Prostate gland (tissue), 2 donors: Measurements from ENCODE around the gene ARL8B. TPM values are rescaled to one million over a fixed set of nuclear protein-coding genes. Genes with fewer than 3 reads are reported as not detected.

Source experiments
- DNase-seq: peaks from one replicate; pipeline ENCODE4 v3.0.0-alpha.2; 2019; ENCODE audit warnings: low spot score
- H3K27ac ChIP-seq, 2 donors: fragments of 200-600 bp; sonication (generic); 2 replicates each; pipeline ENCODE4 v1.5.1; 2017 to 2019
- H3K27me3 ChIP-seq: fragments of 200-600 bp; sonication (generic); replicated peaks from 2 replicates; pipeline ENCODE4 v1.5.1; 2019; ENCODE audit not compliant: insufficient read depth
- H3K36me3 ChIP-seq, 2 donors: fragments of 200-600 bp; sonication (generic); 1 replicate in 1 of 2; 2 replicates in 1 of 2; pipeline versions ENCODE4 v1.5.1 to v1.8.1; 2017 to 2019
- H3K4me1 ChIP-seq: fragments of 200-600 bp; sonication (generic); replicated peaks from 2 replicates; pipeline ENCODE4 v1.5.1; 2019
- H3K4me3 ChIP-seq, 2 donors: fragments of 200-600 bp; sonication (generic); 2 replicates each; pipeline ENCODE4 v1.5.1; 2017 to 2019
- H3K9me3 ChIP-seq: fragments of 200-600 bp; sonication (generic); 2 replicates; pipeline ENCODE4 v1.5.1; 2017
- POLR2A ChIP-seq: fragments of 450-650 bp; IDR thresholded peaks from one replicate; pipeline ENCODE4 v1.6.1; 2016; ENCODE audit warnings: antibody characterized with exemption, mild to moderate bottlenecking
- POLR2AphosphoS5 ChIP-seq: sonication (generic); formaldehyde crosslinking; IDR thresholded peaks from one replicate; pipeline ENCODE4 v1.6.1; 2017; ENCODE audit warnings: antibody characterized with exemption
- WGBS: methylation state at CpG from one replicate; pipeline ENCODE4 v1.1.5; 2018; 5-methylcytosine and 5-hydroxymethylcytosine counted together
- intact Hi-C: fragments of 100-400 bp; cut with DNase I; formaldehyde crosslinking; loops from one replicate; pipeline ENCODE4 v1.14.2; 2022
- total RNA-seq, 2 donors: library from RNA; depleted of rRNA; stranded (reverse); fragments of >200 nt; gene quantifications; one replicate each; pipeline ENCODE4 v1.1.0, GENCODE V29; 2016
- TF ChIP-seq, protein P1 (sequence below), 4 experiments: fragments of 200-600 bp in 2 of 4; fragments of 450-650 bp in 2 of 4; sonication (generic) in 2 of 4; IDR thresholded peaks; 1 replicate in 3 of 4; 2 replicates in 1 of 4; pipeline ENCODE4 v1.5.1; 2016 to 2019; ENCODE audit warnings: antibody characterized with exemption in 4 of 4, mild to moderate bottlenecking in 2 of 4, moderate library complexity in 2 of 4

The ARL8B gene
- total RNA-seq, 2 donors from 2014 or later, result 42.9 to 43.1 TPM

- H3K4me1 ChIP-seq, result no peaks in the 10 kb centered on the region
- peak overlapping the region; percentile 99 to 100 for H3K4me3 ChIP-seq
- no peaks in the 10 kb centered on the region for H3K9me3 ChIP-seq
- DNase-seq, result peak; percentile 46
- no peaks in the 10 kb centered on the region for H3K36me3 ChIP-seq
- TF ChIP-seq POLR2A (no peak), POLR2AphosphoS5 (peak; percentile 45)
- TF ChIP-seq, protein P1, sequence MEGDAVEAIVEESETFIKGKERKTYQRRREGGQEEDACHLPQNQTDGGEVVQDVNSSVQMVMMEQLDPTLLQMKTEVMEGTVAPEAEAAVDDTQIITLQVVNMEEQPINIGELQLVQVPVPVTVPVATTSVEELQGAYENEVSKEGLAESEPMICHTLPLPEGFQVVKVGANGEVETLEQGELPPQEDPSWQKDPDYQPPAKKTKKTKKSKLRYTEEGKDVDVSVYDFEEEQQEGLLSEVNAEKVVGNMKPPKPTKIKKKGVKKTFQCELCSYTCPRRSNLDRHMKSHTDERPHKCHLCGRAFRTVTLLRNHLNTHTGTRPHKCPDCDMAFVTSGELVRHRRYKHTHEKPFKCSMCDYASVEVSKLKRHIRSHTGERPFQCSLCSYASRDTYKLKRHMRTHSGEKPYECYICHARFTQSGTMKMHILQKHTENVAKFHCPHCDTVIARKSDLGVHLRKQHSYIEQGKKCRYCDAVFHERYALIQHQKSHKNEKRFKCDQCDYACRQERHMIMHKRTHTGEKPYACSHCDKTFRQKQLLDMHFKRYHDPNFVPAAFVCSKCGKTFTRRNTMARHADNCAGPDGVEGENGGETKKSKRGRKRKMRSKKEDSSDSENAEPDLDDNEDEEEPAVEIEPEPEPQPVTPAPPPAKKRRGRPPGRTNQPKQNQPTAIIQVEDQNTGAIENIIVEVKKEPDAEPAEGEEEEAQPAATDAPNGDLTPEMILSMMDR (IDR thresholded peaks at IDR 0.05), result peak in 1 of 4 experiments; percentile 29
- WGBS, result 3% methylated on average over 31 of the region's 31 CpGs
- intact Hi-C loops, result loop anchor here (5.0 kb wide), 1 partner anchor 64 kb away; the partner anchor contains the start of gene EDEM1
- peak overlapping the region; percentile 89 to 95 for H3K27ac ChIP-seq
- H3K27me3 ChIP-seq, result no peaks in the 10 kb centered on the region
Measured at GRCh38 chr3:5122741-5123706, 932 bp downstream of the ARL8B start.

DNA sequence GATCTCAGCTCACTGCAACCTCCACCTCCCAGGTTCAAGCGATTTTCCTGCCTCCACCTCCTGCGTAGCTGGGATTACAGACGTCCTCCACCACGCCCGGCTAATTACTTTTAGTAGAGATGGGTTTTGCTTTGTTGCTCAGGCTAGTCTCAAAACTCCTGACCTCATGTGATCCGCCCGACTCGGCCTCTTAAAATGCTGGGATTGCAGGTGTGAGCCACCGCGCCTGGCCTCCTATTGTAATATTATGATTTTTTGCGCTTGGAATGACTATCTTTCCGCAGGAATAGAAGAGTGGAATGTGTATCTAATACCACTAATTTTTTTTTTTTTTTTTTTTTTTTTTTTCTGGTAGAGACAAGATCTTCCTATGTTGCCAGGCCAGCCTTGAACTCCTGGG lies 1.8 kb downstream of the ARL8B start:
- WGBS, result 80% methylated on average over 12 of the region's 12 CpGs

GRCh38 chr3:5126586-5126985 lies 4.5 kb downstream of the ARL8B start:
- H3K27me3 ChIP-seq, result no peaks in the 10 kb centered on the region
- TF ChIP-seq POLR2AphosphoS5 (no peak), POLR2A (no peak)
- TF ChIP-seq, protein P1 (IDR thresholded peaks at IDR 0.05), result no peak
- intact Hi-C loops, result no loop called here
- no peak overlapping the region for H3K4me3 ChIP-seq
- DNase-seq, result no peak
- no peaks in the 10 kb centered on the region for H3K9me3 ChIP-seq
- H3K27ac ChIP-seq, result no peak overlapping the region
- H3K36me3 ChIP-seq, result no peaks in the 10 kb centered on the region
- H3K4me1 ChIP-seq, result no peaks in the 10 kb centered on the region

More for the DNA sequence above, 1.8 kb downstream of the ARL8B start:
- H3K27me3 ChIP-seq, result no peaks in the 10 kb centered on the region
- no peaks in the 10 kb centered on the region for H3K36me3 ChIP-seq
- H3K9me3 ChIP-seq, result no peaks in the 10 kb centered on the region
- no peak for DNase-seq
- peak overlapping the region; percentile 99 to 100 for H3K4me3 ChIP-seq
- H3K4me1 ChIP-seq, result no peaks in the 10 kb centered on the region
- no peak for TF ChIP-seq POLR2A
- TF ChIP-seq POLR2AphosphoS5, result no peak
- TF ChIP-seq, protein P1 (IDR thresholded peaks at IDR 0.05), result no peak
- intact Hi-C loops, result loop anchor here (5.0 kb wide), 1 partner anchor 63 kb away; the partner anchor contains the start of gene EDEM1
- H3K27ac ChIP-seq, result peak overlapping the region; percentile 89 to 95

DNA sequence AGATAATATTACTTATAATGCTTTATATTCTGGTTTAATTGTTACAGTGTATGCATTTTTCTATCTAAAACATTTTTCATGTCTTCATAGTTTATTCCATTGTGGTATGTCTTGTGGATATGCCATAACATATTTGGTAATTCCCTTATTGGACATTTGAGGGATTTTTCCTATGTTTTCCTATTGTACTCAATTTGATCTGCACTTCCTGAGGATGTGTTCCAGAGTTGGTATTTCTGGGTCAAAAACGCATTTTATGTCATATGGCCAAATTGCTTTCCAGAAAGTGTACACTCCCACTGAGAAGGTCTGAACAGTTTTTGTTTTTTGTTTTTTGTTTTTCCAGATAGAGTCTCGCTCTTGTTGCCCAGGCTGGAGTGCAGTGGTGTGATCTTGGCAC lies 6.8 kb downstream of the ARL8B start:
- no peak for DNase-seq
- no peaks in the 10 kb centered on the region for H3K4me1 ChIP-seq
- no peak overlapping the region for H3K4me3 ChIP-seq
- TF ChIP-seq, protein P1 (IDR thresholded peaks at IDR 0.05), result no peak
- TF ChIP-seq POLR2AphosphoS5 (no peak), POLR2A (no peak)
- intact Hi-C loops, result no loop called here
- H3K27me3 ChIP-seq, result no peaks in the 10 kb centered on the region
- H3K27ac ChIP-seq, result no peak overlapping the region
- no peaks in the 10 kb centered on the region for H3K36me3 ChIP-seq
- WGBS, result 79% methylated on average over 2 of the region's 2 CpGs
- no peaks in the 10 kb centered on the region for H3K9me3 ChIP-seq
